Lower lobe of right lung (tissue), 2 donors: ENCODE data around the gene ARHGAP8. TPM values are rescaled to one million over a fixed set of nuclear protein-coding genes. Genes with fewer than 3 reads are reported as not detected.
A peak's percentile ranks its signal among the peaks of the same experiment; 100 is the strongest.

Source experiments
- ATAC-seq, 2 donors: fragments of 200-7000 bp; cut with Tn5 transposase; one replicate each; pipeline ENCODE4 v1.9.1; 2020 to 2022; ENCODE audit warnings: mild to moderate bottlenecking in 2 of 2, moderate library complexity in 2 of 2
- DNase-seq: peaks from one replicate; pipeline ENCODE4 v3.0.0-alpha.2; 2020
- H3K27ac ChIP-seq: fragments of 200-600 bp; one replicate; pipeline ENCODE4 v1.8.0; 2022
- H3K27me3 ChIP-seq: fragments of 200-600 bp; one replicate; pipeline ENCODE4 v1.8.0; 2022; ENCODE audit warnings: low read depth
- H3K36me3 ChIP-seq: fragments of 200-600 bp; one replicate; pipeline ENCODE4 v1.8.0; 2022; ENCODE audit warnings: mild to moderate bottlenecking
- H3K4me1 ChIP-seq: fragments of 200-600 bp; one replicate; pipeline ENCODE4 v1.8.0; 2022
- H3K4me3 ChIP-seq: fragments of 200-600 bp; one replicate; pipeline ENCODE4 v1.8.0; 2022; ENCODE audit warnings: mild to moderate bottlenecking
- H3K9me3 ChIP-seq: fragments of 200-600 bp; one replicate; pipeline ENCODE4 v1.8.0; 2022
- intact Hi-C: fragments of 100-400 bp; cut with DNase I; formaldehyde crosslinking; loops from one replicate; pipeline ENCODE4 v1.11.0; 2022
- total RNA-seq: library from RNA; stranded (reverse); fragmentation: NEBNext Ultra II Directional; extraction: Animal tissue kit (Norgen Biotek cat#: 25700); gene quantifications from one replicate; pipeline ENCODE4 v1.2.1, GENCODE V29; 2021
- TF ChIP-seq, protein P1 (sequence below): fragments of 200-600 bp; IDR thresholded peaks from one replicate; pipeline ENCODE4 v1.8.0; 2022; ENCODE audit warnings: antibody characterized with exemption, mild to moderate bottlenecking
- donor health status: DM: no; HTN: yes; CAD: no; lungs with severe emphysema.

Gene ARHGAP8
- total RNA-seq, 1 donor from 2014 or later: 18.2 TPM

DNA sequence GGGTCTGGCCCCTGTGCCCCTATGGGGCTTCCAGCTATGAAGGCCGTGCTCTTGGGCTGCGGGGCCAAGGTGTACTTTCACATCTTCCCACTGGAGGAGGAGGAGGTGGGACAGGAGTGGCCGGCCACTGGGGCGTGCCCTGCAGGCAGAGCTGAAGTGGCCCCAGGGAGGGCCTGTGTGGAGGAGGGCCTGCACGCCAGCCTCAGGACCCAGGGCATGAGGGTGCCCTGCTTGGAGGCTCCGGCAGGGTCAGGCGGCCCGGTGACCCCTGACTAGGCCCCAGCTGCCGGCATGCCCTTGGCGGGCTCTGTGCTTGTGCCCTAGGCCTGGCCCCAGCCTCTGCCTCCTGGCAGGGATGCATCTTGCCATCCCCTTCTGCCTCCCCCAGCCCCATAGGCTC lies 45.2 kb upstream of the ARHGAP8 start:
- H3K4me1 ChIP-seq: peaks cover 24% of the 10 kb centered on the region
- no peak for DNase-seq
- H3K36me3 ChIP-seq: no peaks in the 10 kb centered on the region
- no peaks in the 10 kb centered on the region for H3K27me3 ChIP-seq
- TF ChIP-seq, protein P1, sequence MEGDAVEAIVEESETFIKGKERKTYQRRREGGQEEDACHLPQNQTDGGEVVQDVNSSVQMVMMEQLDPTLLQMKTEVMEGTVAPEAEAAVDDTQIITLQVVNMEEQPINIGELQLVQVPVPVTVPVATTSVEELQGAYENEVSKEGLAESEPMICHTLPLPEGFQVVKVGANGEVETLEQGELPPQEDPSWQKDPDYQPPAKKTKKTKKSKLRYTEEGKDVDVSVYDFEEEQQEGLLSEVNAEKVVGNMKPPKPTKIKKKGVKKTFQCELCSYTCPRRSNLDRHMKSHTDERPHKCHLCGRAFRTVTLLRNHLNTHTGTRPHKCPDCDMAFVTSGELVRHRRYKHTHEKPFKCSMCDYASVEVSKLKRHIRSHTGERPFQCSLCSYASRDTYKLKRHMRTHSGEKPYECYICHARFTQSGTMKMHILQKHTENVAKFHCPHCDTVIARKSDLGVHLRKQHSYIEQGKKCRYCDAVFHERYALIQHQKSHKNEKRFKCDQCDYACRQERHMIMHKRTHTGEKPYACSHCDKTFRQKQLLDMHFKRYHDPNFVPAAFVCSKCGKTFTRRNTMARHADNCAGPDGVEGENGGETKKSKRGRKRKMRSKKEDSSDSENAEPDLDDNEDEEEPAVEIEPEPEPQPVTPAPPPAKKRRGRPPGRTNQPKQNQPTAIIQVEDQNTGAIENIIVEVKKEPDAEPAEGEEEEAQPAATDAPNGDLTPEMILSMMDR: no peak
- H3K9me3 ChIP-seq: no peaks in the 10 kb centered on the region
- intact Hi-C loops: no loop called here
- H3K4me3 ChIP-seq: no peak overlapping the region
- no peak for ATAC-seq
- no peak overlapping the region for H3K27ac ChIP-seq

DNA sequence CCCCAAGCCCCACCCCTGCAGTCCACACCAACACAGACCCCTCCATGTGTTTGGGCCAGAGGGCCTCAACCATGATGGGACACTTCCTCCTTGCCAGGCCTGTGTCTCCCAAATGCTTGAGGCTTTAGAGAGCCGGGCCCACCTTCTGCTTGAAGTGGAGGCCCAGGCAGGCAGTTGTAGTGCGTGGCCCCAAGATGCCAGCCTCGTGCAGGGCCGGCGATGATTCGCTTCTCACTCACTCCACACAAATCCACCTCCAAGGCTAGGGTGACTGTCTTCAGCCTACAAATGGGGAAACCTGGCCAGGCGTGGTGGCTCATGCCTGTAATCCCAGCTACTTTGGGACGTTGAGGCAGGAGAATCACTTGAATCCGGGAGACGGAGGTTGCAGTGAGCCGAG lies 44.6 kb upstream of the ARHGAP8 start:
- Histone ChIP-seq H3K4me3 (no peak overlapping the region), H3K9me3 (no peaks in the 10 kb centered on the region), H3K27me3 (no peaks in the 10 kb centered on the region), H3K36me3 (no peaks in the 10 kb centered on the region), H3K27ac (no peak overlapping the region), H3K4me1 (peaks cover 20% of the 10 kb centered on the region)
- ATAC-seq (no peak), DNase-seq (no peak)
- TF ChIP-seq, protein P1: no peak
- intact Hi-C loops: no loop called here

DNA sequence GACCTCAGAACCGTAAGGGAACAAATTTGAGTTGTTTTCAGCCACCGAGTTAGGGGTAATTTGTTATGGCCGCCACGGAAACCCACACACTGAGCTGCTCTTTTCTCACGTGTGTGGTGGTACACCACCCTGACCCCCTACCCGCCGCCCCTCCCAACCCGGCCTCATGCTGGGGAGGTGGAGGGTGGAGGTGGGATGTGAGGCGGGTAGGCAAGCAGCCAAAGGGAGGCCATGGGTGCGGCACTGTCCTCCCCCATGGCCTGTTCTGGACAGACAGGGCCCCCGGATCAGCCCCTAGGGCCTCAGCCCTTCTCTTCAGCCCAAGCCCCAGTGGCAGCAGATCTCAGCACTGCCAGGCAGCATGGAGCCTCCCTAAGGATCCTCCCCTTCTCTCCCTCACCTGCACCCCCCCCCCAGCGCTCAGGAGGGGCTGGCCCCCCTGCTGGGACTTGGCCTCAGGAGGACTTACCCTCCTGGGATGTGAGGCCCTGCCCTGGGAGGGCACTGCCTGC lies 42.4 kb upstream of the ARHGAP8 start:
- DNase-seq (no peak), ATAC-seq (peak; percentile 29 to 38)
- intact Hi-C loops: no loop called here
- Histone ChIP-seq H3K4me3 (no peak overlapping the region), H3K27ac (no peak overlapping the region), H3K4me1 (peaks cover 10% of the 10 kb centered on the region), H3K27me3 (no peaks in the 10 kb centered on the region), H3K9me3 (no peaks in the 10 kb centered on the region), H3K36me3 (no peaks in the 10 kb centered on the region)
- TF ChIP-seq, protein P1: no peak

DNA sequence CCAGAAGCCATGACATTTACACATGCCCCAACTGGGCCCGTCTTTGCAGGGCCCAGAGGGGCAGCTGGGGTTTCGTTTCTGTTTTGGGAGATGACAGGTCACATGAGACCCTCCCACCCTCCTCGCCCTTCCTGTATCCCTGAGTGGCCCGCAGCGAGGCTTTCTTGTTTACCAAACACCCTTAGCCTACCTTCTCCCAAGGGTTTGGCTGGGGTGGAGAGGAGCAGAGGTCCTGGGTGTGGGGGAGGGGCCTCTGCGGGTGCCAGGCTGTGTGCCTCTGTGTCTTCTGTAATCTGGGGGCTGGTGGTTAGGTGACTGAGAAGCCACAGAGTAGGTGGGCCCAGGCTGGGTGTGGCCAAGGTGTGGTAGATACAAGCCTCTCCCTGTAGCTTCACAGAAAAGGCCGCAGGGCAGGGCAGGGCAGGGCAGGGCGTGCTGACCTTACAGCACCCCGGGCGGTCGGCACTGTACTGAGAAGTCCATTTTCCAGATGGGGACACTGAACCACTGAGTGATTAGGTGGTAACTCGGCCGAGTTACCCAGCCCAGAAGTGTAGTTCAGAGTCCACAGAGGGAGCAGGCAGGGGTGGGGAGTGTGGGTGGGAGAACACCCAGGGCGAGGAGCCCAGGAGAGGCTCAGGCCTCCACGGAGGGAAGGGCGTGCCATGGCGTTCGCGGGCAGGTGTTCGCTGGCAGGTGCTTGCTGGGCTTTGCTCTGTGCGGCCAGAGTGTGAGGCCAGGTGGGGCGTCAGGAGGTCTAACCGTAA lies 41.7 kb upstream of the ARHGAP8 start:
- Histone ChIP-seq H3K4me1 (peaks cover 10% of the 10 kb centered on the region), H3K9me3 (no peaks in the 10 kb centered on the region), H3K4me3 (no peak overlapping the region), H3K36me3 (peaks cover under 1% of the 10 kb centered on the region), H3K27ac (no peak overlapping the region), H3K27me3 (no peaks in the 10 kb centered on the region)
- DNase-seq: no peak
- intact Hi-C loops: no loop called here
- TF ChIP-seq, protein P1: no peak
- ATAC-seq: peak; percentile 13 to 36

DNA sequence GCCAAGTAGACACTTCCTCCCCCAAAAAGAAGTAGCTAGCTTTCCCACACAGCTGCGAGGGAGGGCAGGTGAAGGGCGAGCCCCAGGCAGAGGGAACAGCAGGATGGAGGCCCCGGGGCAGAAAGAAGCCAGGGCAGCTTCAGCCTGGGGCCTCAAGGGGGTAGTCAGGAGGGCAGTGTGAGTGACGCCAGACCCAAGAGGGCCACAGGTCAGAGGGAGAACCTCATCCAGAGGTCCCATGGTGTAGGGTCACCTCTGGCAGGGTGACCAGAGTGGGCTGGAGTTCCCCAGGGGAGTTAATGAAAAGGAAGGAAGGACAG lies 41.2 kb upstream of the ARHGAP8 start:
- intact Hi-C loops: no loop called here
- ATAC-seq (no peak), DNase-seq (no peak)
- H3K36me3 ChIP-seq: peaks cover 6% of the 10 kb centered on the region
- H3K27ac ChIP-seq: peak overlapping the region; percentile 21
- no peaks in the 10 kb centered on the region for H3K27me3 ChIP-seq
- H3K4me1 ChIP-seq: peaks cover 10% of the 10 kb centered on the region
- H3K4me3 ChIP-seq: no peak overlapping the region
- TF ChIP-seq, protein P1: no peak
- H3K9me3 ChIP-seq: no peaks in the 10 kb centered on the region
